DOHH2 (cell line): Measurements from ENCODE around the gene MIER3.
A peak's percentile ranks its signal among the peaks of the same experiment; 100 is the strongest.

Experiments
- H3F3A ChIP-seq: fragments of 200-600 bp; sonication (generic), shearing (Covaris generic); 2 replicates; pipeline ENCODE4 v1.6.0; 2016; ENCODE audit warnings: antibody characterized with exemption, mild to moderate bottlenecking; ENCODE audit not compliant: control insufficient read depth, insufficient read depth
- H3K27ac ChIP-seq: fragments of 200-600 bp; sonication (generic); 2 replicates; pipeline ENCODE4 v1.5.1; 2014; ENCODE audit warnings: low read depth, mild to moderate bottlenecking, low read length, moderate library complexity
- H3K27me3 ChIP-seq: fragments of 200-600 bp; sonication (generic); 2 replicates; pipeline ENCODE4 v1.6.1; 2014; ENCODE audit warnings: mild to moderate bottlenecking, low read length, mixed read lengths; ENCODE audit not compliant: control insufficient read depth
- H3K36me3 ChIP-seq: fragments of 200-600 bp; sonication (generic); 2 replicates; pipeline ENCODE4 v1.6.1; 2014; ENCODE audit warnings: mild to moderate bottlenecking, low read length, moderate library complexity, mixed read lengths; ENCODE audit not compliant: control insufficient read depth
- H3K4me1 ChIP-seq: fragments of 200-600 bp; sonication (generic); 2 replicates; pipeline ENCODE4 v1.6.1; 2014; ENCODE audit warnings: mild to moderate bottlenecking, low read length, mixed read lengths; ENCODE audit not compliant: control insufficient read depth
- H3K4me2 ChIP-seq: fragments of 200-600 bp; sonication (generic); 2 replicates; pipeline ENCODE4 v1.6.0; 2014; ENCODE audit warnings: mild to moderate bottlenecking, low read length, moderate library complexity
- H3K4me3 ChIP-seq: fragments of 200-600 bp; sonication (generic); 2 replicates; pipeline ENCODE4 v1.5.1; 2014; ENCODE audit warnings: mild to moderate bottlenecking, low read length, mixed read lengths
- H3K79me2 ChIP-seq: fragments of 200-600 bp; sonication (generic); 2 replicates; pipeline ENCODE4 v1.6.1; 2014; ENCODE audit warnings: mild to moderate bottlenecking, low read length, mixed read lengths; ENCODE audit not compliant: control insufficient read depth
- H3K9me2 ChIP-seq: fragments of 200-600 bp; sonication (generic); replicated peaks from 2 replicates; pipeline ENCODE4 v1.6.1; 2014; ENCODE audit warnings: mild to moderate bottlenecking, low read length, mixed read lengths; ENCODE audit not compliant: control insufficient read depth
- H3K9me3 ChIP-seq: fragments of 200-600 bp; sonication (generic); 2 replicates; pipeline ENCODE4 v1.6.1; 2014; ENCODE audit warnings: antibody characterized with exemption, low read length, mixed read lengths; ENCODE audit not compliant: control insufficient read depth, insufficient read depth
- H4K20me1 ChIP-seq: fragments of 200-600 bp; sonication (generic); 2 replicates; pipeline ENCODE4 v1.6.0; 2014; ENCODE audit warnings: low read depth, mild to moderate bottlenecking, antibody characterized with exemption, low read length, moderate library complexity; ENCODE audit not compliant: control insufficient read depth, insufficient read depth
- EZH2phosphoT487 ChIP-seq: fragments of 200-600 bp; sonication (generic); IDR thresholded peaks from 2 replicates; pipeline ENCODE4 v1.6.1; 2017; ENCODE audit warnings: borderline replicate concordance, mild to moderate bottlenecking, antibody characterized with exemption, low read length, moderate library complexity, mixed read lengths
- TF ChIP-seq, protein P1 (sequence below): fragments of 200-600 bp; sonication (generic); IDR thresholded peaks from one replicate; pipeline ENCODE4 v1.5.1; 2014; ENCODE audit warnings: antibody characterized with exemption, mild to moderate bottlenecking, low read depth, low read length; ENCODE audit not compliant: poor library complexity, severe bottlenecking

MIER3 gene

DNA sequence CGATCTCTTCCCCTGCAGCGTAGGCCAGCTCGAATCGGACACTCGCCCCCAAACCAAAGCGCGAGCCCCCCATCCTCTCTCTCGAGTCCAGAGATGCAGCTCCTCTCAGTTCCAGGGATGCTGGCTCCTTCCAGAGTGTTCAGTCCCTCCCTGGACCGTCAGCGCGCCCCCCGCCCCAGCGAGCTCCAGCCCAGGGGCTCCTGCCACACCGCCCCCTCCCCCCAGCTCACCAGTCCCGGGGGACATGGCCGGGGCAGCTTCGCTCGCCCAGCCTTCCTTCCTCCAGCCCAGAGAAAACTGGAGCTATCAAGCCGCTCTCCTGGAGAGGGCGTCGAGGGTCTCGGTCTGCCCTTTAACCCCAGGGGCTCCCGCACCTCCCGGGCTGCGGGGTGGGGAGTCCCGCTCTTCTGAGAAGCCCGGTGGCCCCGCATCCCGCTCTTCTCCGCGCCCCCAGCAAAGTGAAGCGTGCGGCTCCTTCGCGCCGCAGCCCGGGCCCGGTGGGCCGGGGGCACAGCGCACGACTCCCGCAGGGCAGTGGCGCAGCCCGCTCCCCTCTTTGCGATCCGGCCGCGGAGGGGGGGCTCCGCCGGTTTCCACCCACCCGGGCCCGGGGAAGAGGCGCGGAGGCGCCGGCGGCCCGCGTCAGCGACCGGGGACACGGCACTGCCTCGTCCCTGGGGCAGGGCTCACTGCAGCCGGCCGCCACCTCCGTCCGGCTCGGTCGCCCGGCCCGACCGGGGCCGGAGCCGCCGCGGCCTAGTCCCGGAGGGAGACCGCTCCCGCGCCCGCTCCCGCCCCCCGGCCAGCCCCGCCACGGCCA is 587 bp downstream of the MIER3 start:
- no peaks in the 10 kb centered on the region for H3K9me3 ChIP-seq
- peak overlapping the region; percentile 36; the same call in 1 of the 2 replicates for H3K27ac ChIP-seq
- peaks cover 18% of the 10 kb centered on the region for H3K4me1 ChIP-seq
- peak overlapping the region; percentile 96 for H3K4me2 ChIP-seq
- H4K20me1 ChIP-seq, result peaks cover 10% of the 10 kb centered on the region
- H3K36me3 ChIP-seq, result peaks cover 34% of the 10 kb centered on the region
- peaks cover 32% of the 10 kb centered on the region for H3K79me2 ChIP-seq
- no peaks in the 10 kb centered on the region for H3F3A ChIP-seq
- no peaks in the 10 kb centered on the region; the same call in 1 of the 2 replicates for H3K9me2 ChIP-seq
- TF ChIP-seq, protein P1, sequence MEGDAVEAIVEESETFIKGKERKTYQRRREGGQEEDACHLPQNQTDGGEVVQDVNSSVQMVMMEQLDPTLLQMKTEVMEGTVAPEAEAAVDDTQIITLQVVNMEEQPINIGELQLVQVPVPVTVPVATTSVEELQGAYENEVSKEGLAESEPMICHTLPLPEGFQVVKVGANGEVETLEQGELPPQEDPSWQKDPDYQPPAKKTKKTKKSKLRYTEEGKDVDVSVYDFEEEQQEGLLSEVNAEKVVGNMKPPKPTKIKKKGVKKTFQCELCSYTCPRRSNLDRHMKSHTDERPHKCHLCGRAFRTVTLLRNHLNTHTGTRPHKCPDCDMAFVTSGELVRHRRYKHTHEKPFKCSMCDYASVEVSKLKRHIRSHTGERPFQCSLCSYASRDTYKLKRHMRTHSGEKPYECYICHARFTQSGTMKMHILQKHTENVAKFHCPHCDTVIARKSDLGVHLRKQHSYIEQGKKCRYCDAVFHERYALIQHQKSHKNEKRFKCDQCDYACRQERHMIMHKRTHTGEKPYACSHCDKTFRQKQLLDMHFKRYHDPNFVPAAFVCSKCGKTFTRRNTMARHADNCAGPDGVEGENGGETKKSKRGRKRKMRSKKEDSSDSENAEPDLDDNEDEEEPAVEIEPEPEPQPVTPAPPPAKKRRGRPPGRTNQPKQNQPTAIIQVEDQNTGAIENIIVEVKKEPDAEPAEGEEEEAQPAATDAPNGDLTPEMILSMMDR, result peak; percentile 45
- TF ChIP-seq EZH2phosphoT487, result no peak
- H3K27me3 ChIP-seq, result peaks cover 28% of the 10 kb centered on the region
- peak overlapping the region; percentile 91 for H3K4me3 ChIP-seq

DNA sequence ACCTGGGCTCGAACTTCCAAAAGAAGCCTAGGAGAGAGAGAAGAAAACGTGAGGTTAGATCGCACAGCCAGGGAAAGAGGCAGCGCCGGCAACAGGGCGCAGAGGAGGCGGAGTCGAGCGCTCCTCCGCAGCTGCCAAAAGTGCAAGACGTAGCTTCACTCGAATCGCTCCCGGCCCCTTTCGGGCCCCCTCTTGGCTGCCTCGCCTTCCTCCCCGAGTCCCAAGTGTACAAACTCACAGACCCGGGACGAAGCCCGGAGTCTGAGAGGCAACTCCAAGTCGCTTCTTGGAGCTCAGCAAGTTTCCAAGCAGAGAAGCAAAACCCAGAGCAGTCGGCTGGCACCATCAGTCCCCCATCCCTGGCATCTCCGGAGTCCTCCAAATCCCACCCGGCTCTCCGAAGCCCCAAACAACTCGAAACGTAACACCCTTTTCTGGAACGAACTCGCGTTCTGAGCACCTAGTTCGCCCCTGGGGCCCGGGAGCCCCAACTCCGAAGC is 1.2 kb downstream of the MIER3 start:
- H3K4me1 ChIP-seq, result peaks cover 18% of the 10 kb centered on the region
- peak overlapping the region; percentile 96 for H3K4me2 ChIP-seq
- H3K9me2 ChIP-seq, result no peaks in the 10 kb centered on the region; the same call in 1 of the 2 replicates
- TF ChIP-seq, protein P1, result no peak
- no peak for TF ChIP-seq EZH2phosphoT487
- H3K79me2 ChIP-seq, result peaks cover 32% of the 10 kb centered on the region
- peaks cover 40% of the 10 kb centered on the region for H3K36me3 ChIP-seq
- H3K9me3 ChIP-seq, result no peaks in the 10 kb centered on the region
- H3K27ac ChIP-seq, result peak overlapping the region; percentile 36; the same call in 1 of the 2 replicates
- peaks cover 10% of the 10 kb centered on the region for H4K20me1 ChIP-seq
- H3K27me3 ChIP-seq, result peaks cover 22% of the 10 kb centered on the region
- no peaks in the 10 kb centered on the region for H3F3A ChIP-seq
- peak overlapping the region; percentile 91 for H3K4me3 ChIP-seq

DNA sequence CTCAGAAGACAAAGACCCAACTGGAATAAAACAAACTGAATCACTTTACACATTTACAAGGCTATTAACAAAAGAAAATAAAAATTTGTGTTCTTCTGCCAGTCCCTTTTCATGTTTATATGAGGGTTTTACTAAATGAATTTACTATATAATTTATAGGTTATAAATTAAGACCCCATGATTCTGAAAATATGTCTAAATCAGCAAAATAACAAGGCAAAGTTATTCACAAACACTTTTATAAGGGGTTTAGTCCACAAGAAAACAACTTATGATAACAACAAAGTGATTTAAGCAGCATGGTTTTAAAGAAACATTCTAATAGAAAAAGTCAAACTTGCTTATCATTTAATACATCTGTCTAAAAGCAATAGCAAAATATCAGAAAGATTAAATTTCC is 4.9 kb downstream of the MIER3 start:
- H3K27me3 ChIP-seq, result no peaks in the 10 kb centered on the region
- H3K36me3 ChIP-seq, result peaks cover 69% of the 10 kb centered on the region
- H3K4me2 ChIP-seq, result no peak overlapping the region

More for the DNA sequence above, 4.9 kb downstream of the MIER3 start:
- Histone ChIP-seq H3F3A (no peaks in the 10 kb centered on the region), H3K9me2 (no peaks in the 10 kb centered on the region), H3K27ac (no peak overlapping the region), H3K79me2 (peaks cover 32% of the 10 kb centered on the region), H4K20me1 (peaks cover 10% of the 10 kb centered on the region), H3K4me1 (peaks cover 11% of the 10 kb centered on the region), H3K4me3 (no peak overlapping the region), H3K9me3 (no peaks in the 10 kb centered on the region)
- TF ChIP-seq EZH2phosphoT487, result no peak
- TF ChIP-seq, protein P1, result no peak
